ENCODE results near the gene CGA.

CGA gene

DNA sequence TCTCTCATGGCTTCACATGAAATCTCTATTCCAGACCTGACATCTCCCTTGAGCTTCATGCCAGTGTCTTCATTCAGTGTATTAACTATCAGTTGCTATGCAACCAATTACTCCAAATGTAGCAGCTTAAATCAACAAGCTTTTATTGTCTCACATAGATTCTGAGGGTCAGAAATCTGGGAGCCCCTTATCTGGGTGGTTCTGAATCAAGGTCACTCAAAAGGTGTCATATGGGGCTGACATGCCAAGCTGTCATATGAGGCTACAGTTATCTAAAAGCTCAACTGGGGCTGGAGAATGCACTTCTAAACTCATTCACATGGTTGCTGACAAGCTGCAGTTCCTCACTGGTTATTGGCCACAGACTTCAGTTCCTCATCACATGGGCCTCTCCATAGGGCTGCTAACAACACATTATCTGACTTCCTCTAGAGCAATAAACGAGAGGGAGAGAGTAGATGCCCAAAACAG is 7.3 kb upstream of the CGA start:
- TF ChIP-seq, protein P1, sequence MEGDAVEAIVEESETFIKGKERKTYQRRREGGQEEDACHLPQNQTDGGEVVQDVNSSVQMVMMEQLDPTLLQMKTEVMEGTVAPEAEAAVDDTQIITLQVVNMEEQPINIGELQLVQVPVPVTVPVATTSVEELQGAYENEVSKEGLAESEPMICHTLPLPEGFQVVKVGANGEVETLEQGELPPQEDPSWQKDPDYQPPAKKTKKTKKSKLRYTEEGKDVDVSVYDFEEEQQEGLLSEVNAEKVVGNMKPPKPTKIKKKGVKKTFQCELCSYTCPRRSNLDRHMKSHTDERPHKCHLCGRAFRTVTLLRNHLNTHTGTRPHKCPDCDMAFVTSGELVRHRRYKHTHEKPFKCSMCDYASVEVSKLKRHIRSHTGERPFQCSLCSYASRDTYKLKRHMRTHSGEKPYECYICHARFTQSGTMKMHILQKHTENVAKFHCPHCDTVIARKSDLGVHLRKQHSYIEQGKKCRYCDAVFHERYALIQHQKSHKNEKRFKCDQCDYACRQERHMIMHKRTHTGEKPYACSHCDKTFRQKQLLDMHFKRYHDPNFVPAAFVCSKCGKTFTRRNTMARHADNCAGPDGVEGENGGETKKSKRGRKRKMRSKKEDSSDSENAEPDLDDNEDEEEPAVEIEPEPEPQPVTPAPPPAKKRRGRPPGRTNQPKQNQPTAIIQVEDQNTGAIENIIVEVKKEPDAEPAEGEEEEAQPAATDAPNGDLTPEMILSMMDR (IDR thresholded peaks at IDR 0.05; ENCODE audit: extremely low read depth, missing control alignments): no peak
- DNase-seq (ENCODE audit: low spot score): no peak

DNA sequence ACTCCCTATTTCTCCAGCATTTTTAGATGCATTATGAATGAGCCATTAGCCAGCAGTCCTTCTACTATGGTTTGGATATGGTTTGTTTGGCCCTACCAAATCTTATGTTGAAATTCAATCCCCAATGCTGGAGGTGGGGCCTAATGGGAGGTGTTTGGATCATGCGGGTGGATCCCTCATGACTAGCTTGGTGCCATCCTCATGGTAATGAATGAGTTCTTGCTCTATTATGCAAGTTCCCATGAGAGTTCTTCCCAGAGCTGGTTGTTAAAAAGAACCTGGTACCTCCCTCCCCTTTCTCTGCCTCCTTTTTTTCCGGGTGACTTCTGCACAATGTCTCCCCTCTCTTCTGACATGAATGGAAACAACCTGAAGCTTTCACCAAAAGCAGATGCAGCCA is 6.2 kb upstream of the CGA start:
- DNase-seq (ENCODE audit: low spot score): no peak
- TF ChIP-seq, protein P1 (IDR thresholded peaks at IDR 0.05; ENCODE audit: extremely low read depth, missing control alignments): no peak

DNA sequence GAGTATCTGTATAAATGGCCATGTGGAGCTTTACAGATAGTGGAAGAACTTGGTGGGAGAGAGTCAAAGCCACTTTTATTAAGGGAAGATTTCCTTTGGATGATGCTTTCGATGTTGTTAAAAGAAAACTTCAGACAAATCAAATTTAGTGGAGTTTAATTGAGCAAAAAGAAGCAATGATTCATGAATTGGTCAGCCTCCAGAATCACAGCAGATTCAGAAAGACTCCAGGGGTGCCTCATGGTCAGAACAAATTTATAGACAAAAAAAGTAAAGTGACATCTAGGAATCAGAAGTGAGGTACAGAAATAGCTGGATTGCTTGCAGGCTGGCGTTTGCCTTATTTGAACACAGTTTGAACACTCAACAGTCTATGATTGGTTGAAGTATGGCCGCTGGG is 5.3 kb upstream of the CGA start:
- DNase-seq (ENCODE audit: low spot score): no peak
- TF ChIP-seq, protein P1 (IDR thresholded peaks at IDR 0.05; ENCODE audit: extremely low read depth, missing control alignments): no peak

DNA sequence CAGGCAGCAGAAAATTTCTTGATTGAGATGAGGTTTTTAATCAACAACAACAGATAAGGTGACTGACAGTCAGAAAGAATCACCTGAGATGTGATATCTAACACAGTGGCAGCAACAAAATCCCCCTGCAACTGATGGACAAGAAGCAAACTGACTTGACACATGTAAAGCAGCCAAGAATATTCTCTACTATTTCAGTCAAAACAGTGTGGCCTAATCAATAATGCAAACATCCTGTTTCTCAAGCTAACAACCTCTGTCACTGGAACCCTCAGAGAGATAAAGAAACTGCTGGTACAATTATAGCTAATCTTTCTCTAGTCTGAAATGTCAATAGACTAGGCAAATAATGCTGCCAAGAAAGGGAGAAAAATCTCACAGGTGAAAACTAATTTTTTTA is 4.6 kb upstream of the CGA start:
- TF ChIP-seq, protein P1 (IDR thresholded peaks at IDR 0.05; ENCODE audit: extremely low read depth, missing control alignments): no peak
- DNase-seq (ENCODE audit: low spot score): no peak

DNA sequence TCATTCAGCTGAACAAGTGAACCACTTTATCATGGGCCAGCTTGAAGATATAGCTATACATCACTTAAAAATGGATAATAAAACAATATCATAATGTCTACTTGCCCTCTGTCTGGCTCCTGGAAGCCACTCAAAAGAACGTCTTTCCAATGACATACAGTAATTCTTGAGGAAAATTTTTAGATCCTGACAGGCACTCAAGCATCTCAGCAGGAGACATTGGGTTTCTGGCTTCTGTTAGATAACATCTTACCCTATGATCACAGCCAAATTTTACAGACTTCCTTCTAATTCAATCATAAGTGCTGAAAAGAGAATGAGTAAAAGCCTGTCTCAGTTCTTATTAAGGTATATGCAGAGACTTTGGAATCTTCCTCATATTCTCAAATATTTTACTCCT is 330 bp downstream of the CGA start:
- DNase-seq (ENCODE audit: low spot score): no peak
- TF ChIP-seq, protein P1 (IDR thresholded peaks at IDR 0.05; ENCODE audit: extremely low read depth, missing control alignments): no peak

DNA sequence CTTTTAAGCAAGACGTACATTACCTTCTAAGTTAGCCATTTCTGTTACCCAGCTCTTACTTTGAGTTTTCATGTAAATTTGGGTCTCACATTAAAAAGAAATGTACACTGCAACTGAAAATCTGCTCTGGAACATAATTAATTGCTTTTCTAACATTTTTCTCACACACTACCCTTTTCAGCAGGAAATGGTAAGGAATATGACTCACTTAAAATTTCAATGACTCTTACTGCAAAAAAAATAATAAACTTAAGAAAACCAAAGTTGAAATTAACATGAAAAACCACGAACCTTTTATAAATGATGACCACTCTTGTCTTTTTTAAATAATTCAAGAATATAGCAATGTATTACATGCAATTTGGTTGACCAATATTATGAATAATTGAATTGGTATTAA is 1.3 kb downstream of the CGA start:
- TF ChIP-seq, protein P1 (IDR thresholded peaks at IDR 0.05; ENCODE audit: extremely low read depth, missing control alignments): no peak
- no peak for DNase-seq (ENCODE audit: low spot score)

DNA sequence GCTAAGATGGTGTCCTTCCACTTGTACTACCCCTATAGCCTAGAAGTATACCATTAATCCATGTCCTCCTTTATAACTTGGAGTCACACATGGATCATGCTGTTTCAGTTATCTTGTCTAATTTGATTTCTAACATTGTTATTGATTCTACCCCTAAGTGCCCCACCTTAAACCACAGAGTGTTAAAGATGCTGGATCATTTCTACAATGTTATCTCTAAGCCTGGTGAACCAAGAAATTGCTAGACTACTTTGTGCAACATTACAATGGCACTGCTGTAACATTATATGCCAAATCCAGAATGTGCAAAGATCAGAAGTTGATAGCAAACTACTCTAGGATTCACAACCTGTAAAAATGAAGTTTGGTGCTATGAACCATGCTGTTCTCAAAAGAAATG is 1.7 kb downstream of the CGA start:
- TF ChIP-seq, protein P1 (IDR thresholded peaks at IDR 0.05; ENCODE audit: extremely low read depth, missing control alignments): no peak
- no peak for DNase-seq (ENCODE audit: low spot score)
